OCI-LY7 (cell line): Measurements from ENCODE around the gene CAT. TPM values are rescaled to one million over a fixed set of nuclear protein-coding genes. Genes with fewer than 3 reads are reported as not detected.

Experiments used
- BruUV-seq: library from RNA; stranded (reverse); fragments of 400-500 nt; replicated peaks from 2 replicates; lab custom pipeline; 2021; lab: Mats Ljungman, UMichigan
- CTCF ChIA-PET: fragments of 300-600 bp; sonication (Branson Sonifier 250); formaldehyde crosslinking; loops from one replicate; lab custom pipeline; 2022; ENCODE audit warnings: antibody characterized with exemption; ENCODE audit not compliant: unreplicated experiment; lab: Charles Lee
- POLR2A ChIA-PET: fragments of 300-600 bp; sonication (Branson Sonifier 250); formaldehyde crosslinking; loops from one replicate; lab custom pipeline; 2022; ENCODE audit warnings: antibody characterized with exemption; lab: Charles Lee
- DNase-seq: peaks from one replicate; pipeline ENCODE4 v3.0.0-alpha.2; 2015; ENCODE audit warnings: low spot score
- H2AFZ ChIP-seq: fragments of 200-600 bp; sonication (generic), shearing (Covaris generic); 2 replicates; pipeline ENCODE4 v1.6.1; 2014; ENCODE audit warnings: mild to moderate bottlenecking, antibody characterized with exemption, low read length, moderate library complexity
- H3K27ac ChIP-seq: fragments of 200-600 bp; sonication (generic); 2 replicates; pipeline ENCODE4 v1.5.1; 2014; ENCODE audit warnings: mixed run types, low read depth, mild to moderate bottlenecking, moderate library complexity, low read length, inconsistent platforms; ENCODE audit not compliant: poor library complexity, severe bottlenecking
- H3K36me3 ChIP-seq: fragments of 200-600 bp; sonication (generic); 2 replicates; pipeline ENCODE4 v1.6.1; 2014; ENCODE audit warnings: mild to moderate bottlenecking, antibody characterized with exemption, low read length, moderate library complexity, mixed read lengths; ENCODE audit not compliant: insufficient read depth
- H3K4me1 ChIP-seq: fragments of 200-600 bp; sonication (generic); 2 replicates; pipeline ENCODE4 v1.5.1; 2014; ENCODE audit warnings: mild to moderate bottlenecking, low read length; ENCODE audit not compliant: insufficient read depth, poor library complexity, severe bottlenecking
- H3K4me2 ChIP-seq: fragments of 200-600 bp; sonication (generic); 2 replicates; pipeline ENCODE4 v1.6.1; 2014; ENCODE audit warnings: mild to moderate bottlenecking, low read length
- H3K4me3 ChIP-seq: fragments of 200-600 bp; sonication (generic); 2 replicates; pipeline ENCODE4 v1.5.1; 2014; ENCODE audit warnings: mild to moderate bottlenecking, low read depth, low read length; ENCODE audit not compliant: poor library complexity, severe bottlenecking
- H3K79me2 ChIP-seq: fragments of 200-600 bp; sonication (generic); 2 replicates; pipeline ENCODE4 v1.6.1; 2016; ENCODE audit warnings: low read depth, mild to moderate bottlenecking, low read length, moderate library complexity, mixed read lengths; ENCODE audit not compliant: insufficient read depth
- H3K9me2 ChIP-seq: fragments of 200-600 bp; sonication (generic); 2 replicates; pipeline ENCODE4 v1.6.1; 2016; ENCODE audit warnings: mild to moderate bottlenecking, low read length, mixed read lengths; ENCODE audit not compliant: insufficient read depth
- H3K9me3 ChIP-seq: fragments of 200-600 bp; sonication (generic); 2 replicates; pipeline ENCODE4 v1.6.1; 2014; ENCODE audit warnings: mild to moderate bottlenecking, mixed run types, low read length, mixed read lengths
- H4K20me1 ChIP-seq: fragments of 200-600 bp; sonication (generic); 2 replicates; pipeline ENCODE4 v1.6.1; 2014; ENCODE audit warnings: mild to moderate bottlenecking, antibody characterized with exemption, low read length, moderate library complexity, mixed read lengths; ENCODE audit not compliant: insufficient read depth
- CTCF ChIP-seq: fragments of 200-600 bp; sonication (generic); conservative IDR thresholded peaks from 2 replicates; pipeline ENCODE4 v1.5.1; 2014; ENCODE audit warnings: mild to moderate bottlenecking, antibody characterized with exemption, low read length, moderate library complexity, mixed read lengths
- EZH2phosphoT487 ChIP-seq: fragments of 200-600 bp; sonication (generic); IDR thresholded peaks from 2 replicates; pipeline ENCODE4 v1.6.1; 2018; ENCODE audit warnings: low read depth, borderline replicate concordance, mild to moderate bottlenecking, mixed run types, antibody characterized with exemption, low read length, moderate library complexity, mixed read lengths
- intact Hi-C: fragments of 100-400 bp; cut with micrococcal nuclease; formaldehyde crosslinking; loops from one replicate; pipeline ENCODE4 v1.10.0; 2022; ENCODE audit not compliant: unreplicated experiment
- total RNA-seq, 2 experiments: library from RNA; depleted of rRNA in 1 of 2; stranded (reverse); fragments of >200 nt in 1 of 2; shearing (Covaris generic) in 1 of 2; gene quantifications; 2 replicates each; pipeline ENCODE4 v1.2.3, GENCODE V29; 2014 to 2022

Gene CAT
- total RNA-seq, 2 experiments from 2014 or later: 46.6 to 47.8 TPM

GRCh38 chr11:34441814-34442213, 3.1 kb downstream of the CAT start:
- ChIA-PET CTCF (no interaction called here), POLR2A (interaction anchor here (0.6 kb wide), 2 partner anchors 116 to 331 kb away, joined by 3 to 4 read pairs; no protein-coding TSS in a partner anchor)
- H3K4me1 ChIP-seq: peaks cover 27% of the 10 kb centered on the region
- no peak overlapping the region for H2AFZ ChIP-seq
- TF ChIP-seq EZH2phosphoT487 (no peak), CTCF (no peak)
- no TSS peak for BruUV-seq
- H3K79me2 ChIP-seq: peaks cover 34% of the 10 kb centered on the region; the same call in 1 of the 2 replicates
- H3K9me2 ChIP-seq: no peaks in the 10 kb centered on the region
- no peak overlapping the region for H3K4me2 ChIP-seq
- H3K27ac ChIP-seq: no peak overlapping the region
- H3K9me3 ChIP-seq: peaks cover 10% of the 10 kb centered on the region; the same call in 1 of the 2 replicates
- no peak for DNase-seq
- H3K4me3 ChIP-seq: no peak overlapping the region
- intact Hi-C loops: no loop called here
- peaks cover 16% of the 10 kb centered on the region for H3K36me3 ChIP-seq
- H4K20me1 ChIP-seq: no peaks in the 10 kb centered on the region

DNA sequence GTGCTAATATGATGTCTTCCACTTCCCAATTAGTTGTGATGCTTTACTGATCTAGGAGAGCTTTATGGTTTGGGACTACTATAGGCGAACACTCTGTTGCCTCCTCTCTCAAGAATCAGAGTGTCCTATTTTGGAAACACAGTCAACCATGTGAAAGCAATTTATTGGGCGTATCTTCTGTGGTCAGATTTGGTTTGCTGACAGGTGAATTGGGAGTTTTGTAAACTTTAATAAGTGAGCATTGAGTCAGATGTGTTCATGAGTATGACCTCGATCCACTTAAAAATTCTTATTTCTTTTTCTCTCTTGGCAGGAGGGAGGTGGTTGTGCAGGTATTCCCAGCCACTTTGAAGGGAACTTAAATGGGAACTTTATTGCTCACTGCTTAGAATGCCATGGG, 4.4 kb downstream of the CAT start:
- intact Hi-C loops: no loop called here
- Histone ChIP-seq H3K36me3 (peaks cover 16% of the 10 kb centered on the region), H3K4me3 (no peak overlapping the region), H3K9me2 (no peaks in the 10 kb centered on the region), H3K27ac (no peak overlapping the region), H3K79me2 (peaks cover 34% of the 10 kb centered on the region; the same call in 1 of the 2 replicates), H3K4me2 (peak overlapping the region; percentile 22), H4K20me1 (no peaks in the 10 kb centered on the region), H3K4me1 (peaks cover 24% of the 10 kb centered on the region), H3K9me3 (peaks cover 10% of the 10 kb centered on the region; the same call in 1 of the 2 replicates), H2AFZ (no peak overlapping the region)
- ChIA-PET POLR2A (interaction anchor here (0.5 kb wide), 1 partner anchor 384 kb away, joined by 3 read pairs; no protein-coding TSS in a partner anchor), CTCF (no interaction called here)
- BruUV-seq: no TSS peak
- no peak for DNase-seq
- TF ChIP-seq CTCF: no peak
- TF ChIP-seq EZH2phosphoT487: no peak

- intact Hi-C loops: no loop called here
- TF ChIP-seq EZH2phosphoT487 (no peak), CTCF (no peak)
- no peak overlapping the region for H3K27ac ChIP-seq
- BruUV-seq: no TSS peak
- no peak overlapping the region for H3K4me2 ChIP-seq
- H2AFZ ChIP-seq: no peak overlapping the region
- H4K20me1 ChIP-seq: no peaks in the 10 kb centered on the region
- POLR2A ChIA-PET: no interaction called here
- peaks cover 10% of the 10 kb centered on the region; the same call in 1 of the 2 replicates for H3K9me3 ChIP-seq
- peaks cover 35% of the 10 kb centered on the region for H3K4me1 ChIP-seq
- DNase-seq: no peak
- H3K4me3 ChIP-seq: no peak overlapping the region
- H3K9me2 ChIP-seq: no peaks in the 10 kb centered on the region
- CTCF ChIA-PET: no interaction called here
- peaks cover 19% of the 10 kb centered on the region for H3K36me3 ChIP-seq
- peaks cover 33% of the 10 kb centered on the region; the same call in 1 of the 2 replicates for H3K79me2 ChIP-seq
Measured at GRCh38 chr11:34444428-34444827, 5.7 kb downstream of the CAT start.
